Activated T-cell treated with anti-CD3 and anti-CD28 coated beads for 1 hour (primary cell): ENCODE measurements around the gene ABTB2.

ENCODE experiments used
- DNase-seq: peaks from one replicate; pipeline ENCODE4 v3.0.0-alpha.2; 2020; ENCODE audit warnings: low read depth

Gene ABTB2

GRCh38 chr11:34105079-34105956, 252.5 kb downstream of the ABTB2 start, which contains the start of gene NAT10:
Gene NAT10, plus strand, starts transcription at chr11:34105629. Its CDS starts 2,597 bp downstream, at chr11:34108226.
- peak; percentile 91 for DNase-seq

GRCh38 chr11:34104680-34105078, 253.1 kb downstream of the ABTB2 start:
- no peak for DNase-seq
